ENCODE data around the gene GTPBP1. TPM values are rescaled to one million over a fixed set of nuclear protein-coding genes. Genes with fewer than 3 reads are reported as not detected.

Gene GTPBP1
- total RNA-seq, 120 experiments from 2014 or later = 30.5 to 76.8 (median 48.2) TPM

Other genes starting within 250 kb of the GTPBP1 start
- gene KDELR3, start 237.8 kb upstream of the GTPBP1 start, total RNA-seq = 1 to 10 TPM in 88 of 120 experiments, under 1 TPM in 30, not detected in 2; 0.35 to 4.3 (median 1.4) TPM
- 100 to 1,000 TPM; 359 to 670 (median 471) TPM for gene DDX17, start 199.6 kb upstream of the GTPBP1 start, total RNA-seq
- 1 to 10 TPM in 86 of 120 experiments, under 1 TPM in 30, not detected in 4; 0.23 to 4.2 (median 1.6) TPM for gene DMC1, start 135.8 kb upstream of the GTPBP1 start, total RNA-seq
- gene FAM227A, start 49.6 kb upstream of the GTPBP1 start, total RNA-seq = 10 to 100 TPM in 21 of 120 experiments, 1 to 10 TPM in 99; 2.2 to 24.9 (median 6.9) TPM
- 10 to 100 TPM; 19.3 to 46.5 (median 29.4) TPM for gene CBY1, start 49.3 kb upstream of the GTPBP1 start, total RNA-seq
- 10 to 100 TPM; 26.7 to 64.2 (median 47.2) TPM for gene TOMM22, start 24.0 kb upstream of the GTPBP1 start, total RNA-seq
- 10 to 100 TPM; 41.2 to 87.6 (median 55.2) TPM for gene JOSD1, start 5.0 kb upstream of the GTPBP1 start, total RNA-seq
- gene SUN2, start 50.1 kb downstream of the GTPBP1 start, total RNA-seq = 100 to 1,000 TPM; 122 to 627 (median 268) TPM
- gene DNAL4, start 88.2 kb downstream of the GTPBP1 start, total RNA-seq = 10 to 100 TPM; 15.6 to 42.0 (median 23.9) TPM
- gene NPTXR, start 138.1 kb downstream of the GTPBP1 start, total RNA-seq = 100 to 1,000 TPM in 114 of 120 experiments, 10 to 100 TPM in 6; 57.3 to 255 (median 154) TPM
- 100 to 1,000 TPM in 119 of 120 experiments, 10 to 100 TPM in 1; 99.9 to 293 (median 188) TPM for gene CBX6, start 166.3 kb downstream of the GTPBP1 start, total RNA-seq